B cell (primary cell): ENCODE results near the gene THSD7B. TPM values are rescaled to one million over a fixed set of nuclear protein-coding genes. Genes with fewer than 3 reads are reported as not detected.

Experiments used
- ATAC-seq: fragments of 200-7000 bp; cut with Tn5 transposase; one replicate; pipeline ENCODE4 v1.10.0; 2021; ENCODE audit warnings: low read depth, mild to moderate bottlenecking, moderate number of reproducible peaks, moderate library complexity
- CTCF ChIA-PET: fragments of 350-600 bp; sonication (Branson Sonifier 250); formaldehyde crosslinking; loops from one replicate; lab custom pipeline; 2021; ENCODE audit warnings: antibody characterized with exemption, inconsistent platforms; lab: Charles Lee
- POLR2A ChIA-PET: fragments of 350-600 bp; sonication (Branson Sonifier 250); formaldehyde crosslinking; loops from one replicate; lab custom pipeline; 2021; ENCODE audit warnings: antibody characterized with exemption; lab: Charles Lee
- DNase-seq: peaks from one replicate; pipeline ENCODE4 v3.0.0; 2013
- H2AFZ ChIP-seq: 2 replicates; pipeline ENCODE4 v1.6.1; 2012; ENCODE audit warnings: mild to moderate bottlenecking, low read depth, low read length; ENCODE audit not compliant: insufficient read depth, poor library complexity, severe bottlenecking
- H3K27ac ChIP-seq, 2 donors: 1 replicate in 1 of 2; 2 replicates in 1 of 2; pipeline ENCODE4 v1.5.1; 2012 to 2013; ENCODE audit warnings: low read length in 2 of 2, mild to moderate bottlenecking in 2 of 2, moderate library complexity in 1 of 2
- H3K27me3 ChIP-seq, 4 experiments: fragments of 200-600 bp in 1 of 4; sonication (generic) in 1 of 4; replicated peaks in 1 of 4; 1 replicate in 2 of 4; 2 replicates in 2 of 4; pipeline versions ENCODE4 v1.6.1 to v1.7.0; 2013 to 2016; ENCODE audit warnings: low read length in 3 of 4, mild to moderate bottlenecking in 2 of 4, mixed read lengths in 1 of 4, moderate library complexity in 1 of 4; ENCODE audit not compliant: insufficient read depth in 4 of 4, control insufficient read depth in 3 of 4; ENCODE audit errors: control extremely low read depth in 1 of 4
- H3K36me3 ChIP-seq, 2 experiments: replicated peaks in 1 of 2; 1 replicate in 1 of 2; 2 replicates in 1 of 2; pipeline versions ENCODE4 v1.6.1 to v1.7.1; 2013; ENCODE audit warnings: low read length in 1 of 2; ENCODE audit not compliant: insufficient read depth in 2 of 2, control insufficient read depth in 1 of 2; ENCODE audit errors: control extremely low read depth in 1 of 2, extremely low read depth in 1 of 2
- H3K4me1 ChIP-seq, 2 donors: fragments of 200-600 bp in 1 of 2; sonication (generic) in 1 of 2; 1 replicate in 1 of 2; 2 replicates in 1 of 2; pipeline versions ENCODE4 v1.5.1 to v1.6.1; 2013 to 2017; ENCODE audit warnings: low read length in 2 of 2; ENCODE audit not compliant: control insufficient read depth in 2 of 2, insufficient read depth in 2 of 2
- H3K4me2 ChIP-seq: replicated peaks from 2 replicates; pipeline ENCODE3; 2012; ENCODE audit warnings: mild to moderate bottlenecking, low read depth, low read length; ENCODE audit not compliant: poor library complexity, severe bottlenecking
- H3K4me3 ChIP-seq, 5 experiments: fragments of 200-600 bp in 1 of 5; sonication (generic) in 1 of 5; 1 replicate in 3 of 5; 2 replicates in 2 of 5; pipeline versions ENCODE4 v1.5.1 to v1.7.0; 2011 to 2016; ENCODE audit warnings: low read length in 4 of 5, mild to moderate bottlenecking in 4 of 5, low read depth in 2 of 5, control low read depth in 1 of 5, moderate library complexity in 1 of 5; ENCODE audit not compliant: insufficient read depth in 1 of 5; ENCODE audit errors: control extremely low read depth in 1 of 5, extremely low read depth in 1 of 5
- H3K79me2 ChIP-seq: fragments of 200-600 bp; sonication (generic); one replicate; pipeline ENCODE4 v1.6.0; 2016; ENCODE audit warnings: low read length; ENCODE audit not compliant: control insufficient read depth, insufficient read depth
- H3K9ac ChIP-seq: fragments of 200-600 bp; sonication (generic); 2 replicates; pipeline ENCODE4 v1.6.1; 2017; ENCODE audit warnings: mild to moderate bottlenecking, low read length, moderate library complexity
- H3K9me3 ChIP-seq, 3 donors: one replicate each; pipeline versions ENCODE4 v1.6.1 to v1.7.1; 2013; ENCODE audit warnings: low read length in 2 of 3; ENCODE audit not compliant: control insufficient read depth in 2 of 3, insufficient read depth in 1 of 3; ENCODE audit errors: control extremely low read depth in 1 of 3
- H4K20me1 ChIP-seq: 2 replicates; pipeline ENCODE4 v1.6.0; 2012; ENCODE audit warnings: mild to moderate bottlenecking, low read length; ENCODE audit not compliant: insufficient read depth, control insufficient read depth, poor library complexity, severe bottlenecking
- H3K27ac Mint-ChIP-seq: one replicate; pipeline ENCODE4 v1.8.0; 2021; ENCODE audit warnings: mixed read lengths
- H3K27me3 Mint-ChIP-seq: one replicate; pipeline ENCODE4 v1.8.0; 2021; ENCODE audit warnings: mixed read lengths
- H3K4me1 Mint-ChIP-seq: one replicate; pipeline ENCODE4 v1.8.0; 2021; ENCODE audit warnings: mixed read lengths
- H3K4me3 Mint-ChIP-seq: one replicate; pipeline ENCODE4 v1.8.0; 2021; ENCODE audit warnings: mixed read lengths
- H3K9me3 Mint-ChIP-seq: one replicate; pipeline ENCODE4 v1.8.0; 2022; ENCODE audit warnings: mixed read lengths; ENCODE audit not compliant: insufficient read depth
- EZH2 ChIP-seq: IDR thresholded peaks from 2 replicates; pipeline ENCODE4 v1.6.1; 2012; ENCODE audit warnings: borderline replicate concordance, low read depth, mild to moderate bottlenecking, moderate library complexity, low read length; ENCODE audit not compliant: insufficient read depth, poor library complexity, severe bottlenecking
- WGBS: methylation state at CpG from one replicate; pipeline ENCODE4 v1.1.5; 2013; ENCODE audit warnings: missing lambda C conversion rate; ENCODE audit not compliant: insufficient coverage; 5-methylcytosine and 5-hydroxymethylcytosine counted together
- intact Hi-C: fragments of 100-400 bp; cut with micrococcal nuclease; formaldehyde crosslinking; loops from one replicate; pipeline ENCODE4 v1.10.0; 2022
- polyA plus RNA-seq: library from polyadenylated mRNA; depleted of rRNA; stranded (reverse); fragments of >200 nt; gene quantifications from 2 replicates; pipeline ENCODE4 v1.2.3, GENCODE V29; 2012
- total RNA-seq, 2 donors: library from RNA; stranded (reverse); fragments of 120-200 nt in 1 of 2; gene quantifications; 1 replicate in 1 of 2; 2 replicates in 1 of 2; pipeline versions ENCODE4 v1.2.3 to v1.2.4, GENCODE V29; 2013 to 2022
- TF ChIP-seq, protein P1 (sequence below): fragments of 200-600 bp; IDR thresholded peaks from one replicate; pipeline ENCODE4 v1.8.0; 2022; ENCODE audit warnings: antibody characterized with exemption, mild to moderate bottlenecking

The THSD7B gene
- total and polyA plus RNA-seq, 2 donors (not counting 1 experiment from before 2014, with no cell fraction given), result 0.76 TPM; not detected in 1

DNA sequence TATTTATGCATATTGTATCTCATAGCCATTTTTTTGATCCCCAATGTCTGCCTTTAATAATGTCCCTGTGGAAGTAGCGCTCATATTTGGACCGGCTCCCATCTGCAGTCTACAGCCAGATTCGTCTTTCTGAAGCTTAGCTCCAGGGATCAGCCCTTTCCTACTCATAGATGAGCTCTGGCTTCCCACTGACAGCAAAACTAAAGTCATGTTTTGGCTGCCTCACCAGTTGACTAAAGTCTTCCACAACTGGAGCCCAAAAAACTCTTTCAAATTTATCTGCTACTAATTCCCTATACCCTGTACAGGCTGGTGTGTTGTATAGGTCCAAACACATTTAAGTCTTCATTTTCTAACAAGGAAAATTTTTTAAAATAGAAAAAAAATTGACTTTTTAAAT is 904.8 kb downstream of the THSD7B start:
- Histone ChIP-seq H4K20me1 (no peaks in the 10 kb centered on the region), H3K4me3 (no peak overlapping the region), H3K27me3 (no peaks in the 10 kb centered on the region), H3K27ac (no peak overlapping the region), H3K4me1 (no peaks in the 10 kb centered on the region), H3K9me3 (no peaks in the 10 kb centered on the region), H3K9ac (no peak overlapping the region), H2AFZ (no peak overlapping the region), H3K4me2 (no peak overlapping the region), H3K79me2 (no peaks in the 10 kb centered on the region), H3K36me3 (no peaks in the 10 kb centered on the region)
- peaks cover 2% of the 10 kb centered on the region for H3K9me3 Mint-ChIP-seq
- ATAC-seq (no peak), DNase-seq (no peak)
- TF ChIP-seq EZH2, result no peak
- TF ChIP-seq, protein P1, sequence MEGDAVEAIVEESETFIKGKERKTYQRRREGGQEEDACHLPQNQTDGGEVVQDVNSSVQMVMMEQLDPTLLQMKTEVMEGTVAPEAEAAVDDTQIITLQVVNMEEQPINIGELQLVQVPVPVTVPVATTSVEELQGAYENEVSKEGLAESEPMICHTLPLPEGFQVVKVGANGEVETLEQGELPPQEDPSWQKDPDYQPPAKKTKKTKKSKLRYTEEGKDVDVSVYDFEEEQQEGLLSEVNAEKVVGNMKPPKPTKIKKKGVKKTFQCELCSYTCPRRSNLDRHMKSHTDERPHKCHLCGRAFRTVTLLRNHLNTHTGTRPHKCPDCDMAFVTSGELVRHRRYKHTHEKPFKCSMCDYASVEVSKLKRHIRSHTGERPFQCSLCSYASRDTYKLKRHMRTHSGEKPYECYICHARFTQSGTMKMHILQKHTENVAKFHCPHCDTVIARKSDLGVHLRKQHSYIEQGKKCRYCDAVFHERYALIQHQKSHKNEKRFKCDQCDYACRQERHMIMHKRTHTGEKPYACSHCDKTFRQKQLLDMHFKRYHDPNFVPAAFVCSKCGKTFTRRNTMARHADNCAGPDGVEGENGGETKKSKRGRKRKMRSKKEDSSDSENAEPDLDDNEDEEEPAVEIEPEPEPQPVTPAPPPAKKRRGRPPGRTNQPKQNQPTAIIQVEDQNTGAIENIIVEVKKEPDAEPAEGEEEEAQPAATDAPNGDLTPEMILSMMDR, result no peak
- CTCF ChIA-PET, result no interaction called here
- intact Hi-C loops, result no loop called here
- H3K4me3 Mint-ChIP-seq, result no peak overlapping the region
- no peaks in the 10 kb centered on the region for H3K4me1 Mint-ChIP-seq
- 78% methylated on average over 3 of the region's 3 CpGs for WGBS
- no peak overlapping the region for H3K27ac Mint-ChIP-seq
- H3K27me3 Mint-ChIP-seq, result no peaks in the 10 kb centered on the region
- POLR2A ChIA-PET, result no interaction called here

DNA sequence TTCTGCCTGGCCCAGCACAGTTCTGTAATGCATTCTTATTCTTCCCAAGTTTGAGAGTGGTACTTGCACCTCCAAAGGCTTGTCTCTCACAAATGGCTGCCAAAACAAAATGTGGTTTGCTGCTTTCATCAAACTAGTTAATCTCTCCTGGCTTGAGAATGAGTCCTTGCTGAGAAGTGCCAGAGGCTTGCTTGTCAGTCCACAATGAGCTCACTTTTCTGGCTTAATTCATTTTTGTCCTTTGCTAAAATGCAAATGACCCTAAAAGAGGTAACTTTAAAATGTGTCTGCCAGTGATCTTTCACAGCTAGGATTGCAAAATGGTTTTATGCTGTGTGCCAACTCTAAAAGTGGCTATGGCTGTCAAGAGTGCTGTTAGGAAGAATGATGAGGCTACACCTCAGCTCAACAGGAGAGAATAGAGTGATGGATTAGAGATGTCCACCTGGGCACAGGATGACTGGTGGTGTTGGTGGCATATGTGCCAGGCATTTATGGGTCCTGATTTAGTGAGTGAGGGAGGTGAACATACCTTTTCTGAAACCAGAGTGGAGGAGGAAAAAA is 907.7 kb downstream of the THSD7B start:
- H4K20me1 ChIP-seq, result no peaks in the 10 kb centered on the region
- no peak for ATAC-seq
- CTCF ChIA-PET, result no interaction called here

More for the DNA sequence above, 907.7 kb downstream of the THSD7B start:
- no peaks in the 10 kb centered on the region for H3K4me1 Mint-ChIP-seq
- no peak for TF ChIP-seq EZH2
- TF ChIP-seq, protein P1, result no peak
- peaks cover 2% of the 10 kb centered on the region for H3K9me3 Mint-ChIP-seq
- DNase-seq, result no peak
- Histone ChIP-seq H3K4me3 (no peak overlapping the region), H3K27me3 (no peaks in the 10 kb centered on the region), H3K36me3 (no peaks in the 10 kb centered on the region), H3K4me2 (no peak overlapping the region), H3K4me1 (no peaks in the 10 kb centered on the region), H3K79me2 (no peaks in the 10 kb centered on the region), H2AFZ (no peak overlapping the region), H3K9ac (no peak overlapping the region), H3K9me3 (no peaks in the 10 kb centered on the region), H3K27ac (no peak overlapping the region)
- POLR2A ChIA-PET, result no interaction called here
- intact Hi-C loops, result no loop called here
- no peak overlapping the region for H3K27ac Mint-ChIP-seq
- no peaks in the 10 kb centered on the region for H3K27me3 Mint-ChIP-seq
- no peak overlapping the region for H3K4me3 Mint-ChIP-seq
